ENCODE results near the gene PRPF39.
A peak's percentile ranks its signal among the peaks of the same experiment; 100 is the strongest.

Gene PRPF39

DNA sequence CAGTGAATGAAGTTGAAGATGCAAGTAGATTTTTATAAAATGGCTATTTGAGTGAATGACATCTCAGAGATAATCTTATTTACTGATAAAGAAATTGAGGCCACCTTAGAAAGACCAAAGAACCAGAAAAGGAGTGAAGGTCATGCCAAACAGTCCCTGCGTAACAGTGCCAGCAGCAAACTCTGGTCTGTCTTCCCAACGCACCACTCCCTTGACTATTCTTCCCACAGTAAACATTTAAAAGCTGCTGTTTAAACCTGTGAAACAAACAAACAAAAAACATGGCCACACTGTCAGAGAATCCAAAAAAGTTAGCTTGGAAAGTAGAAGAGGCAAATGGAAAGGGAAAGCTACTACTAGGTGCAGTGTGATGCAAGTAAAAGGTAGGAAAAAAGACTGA, 1.5 kb upstream of the PRPF39 start:
- no peak for DNase-seq (ENCODE audit: low read depth)

DNA sequence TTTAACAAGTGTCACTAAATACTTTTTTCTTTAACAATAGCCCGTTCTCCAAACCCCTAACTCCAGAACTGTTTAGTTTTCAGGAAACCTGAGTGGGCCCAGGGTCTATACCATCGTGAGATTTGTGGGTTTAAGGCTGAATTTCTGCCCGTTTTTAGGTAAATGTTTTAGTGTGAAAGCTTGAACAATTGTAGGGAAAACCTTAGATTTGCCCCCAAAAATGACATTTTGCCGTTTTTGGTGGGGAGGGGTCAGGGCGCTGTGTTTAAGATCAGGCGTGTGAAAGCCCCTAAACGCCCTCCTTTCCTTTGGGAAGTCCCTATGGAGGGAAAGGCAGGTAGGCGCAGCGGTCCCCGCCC, 320 bp upstream of the PRPF39 start:
- DNase-seq (ENCODE audit: low read depth), result no peak

GRCh38 chr14:45084946-45085346, 1.0 kb downstream of the PRPF39 start:
- DNase-seq (ENCODE audit: low read depth), result peak; percentile 44

DNA sequence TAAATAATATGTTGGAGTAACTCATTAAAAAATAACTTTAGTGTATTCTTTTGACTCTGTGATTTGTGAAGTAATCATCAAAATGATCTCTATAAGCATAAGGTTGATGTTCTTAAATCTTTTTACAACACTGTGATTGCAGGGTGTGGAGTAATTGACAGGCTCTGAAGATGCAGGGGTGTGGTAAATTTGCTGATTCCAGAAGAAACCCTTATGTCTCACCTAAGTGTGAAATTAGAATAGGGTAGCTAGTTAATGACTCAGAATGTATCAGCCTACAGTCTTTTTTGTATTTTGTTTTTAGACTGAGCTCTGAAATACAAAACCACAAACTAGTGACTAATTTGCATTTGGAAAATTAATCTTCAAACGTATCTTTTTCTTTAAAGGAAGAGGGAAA, 5.9 kb downstream of the PRPF39 start:
- no peak for DNase-seq (ENCODE audit: low read depth)

DNA sequence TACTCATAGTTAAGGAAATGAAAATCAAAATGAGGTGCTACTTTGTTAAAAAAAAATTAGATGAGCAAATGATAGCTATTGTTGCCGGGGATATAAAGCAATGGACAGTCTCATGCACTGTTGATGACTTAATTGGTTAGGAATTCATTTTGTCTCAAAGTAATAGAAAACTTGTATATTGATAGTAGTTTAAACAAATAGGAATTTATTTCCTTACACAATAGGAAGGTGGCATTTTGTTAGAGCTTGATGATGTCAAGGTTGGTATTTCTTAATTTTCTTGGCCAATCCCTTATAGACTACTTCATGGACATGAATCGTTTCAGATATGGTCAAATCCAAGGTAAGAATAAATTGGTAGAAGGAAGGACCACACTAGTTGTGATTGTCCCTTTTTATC, 7.8 kb downstream of the PRPF39 start:
- peak; percentile 42 for DNase-seq (ENCODE audit: low read depth)

DNA sequence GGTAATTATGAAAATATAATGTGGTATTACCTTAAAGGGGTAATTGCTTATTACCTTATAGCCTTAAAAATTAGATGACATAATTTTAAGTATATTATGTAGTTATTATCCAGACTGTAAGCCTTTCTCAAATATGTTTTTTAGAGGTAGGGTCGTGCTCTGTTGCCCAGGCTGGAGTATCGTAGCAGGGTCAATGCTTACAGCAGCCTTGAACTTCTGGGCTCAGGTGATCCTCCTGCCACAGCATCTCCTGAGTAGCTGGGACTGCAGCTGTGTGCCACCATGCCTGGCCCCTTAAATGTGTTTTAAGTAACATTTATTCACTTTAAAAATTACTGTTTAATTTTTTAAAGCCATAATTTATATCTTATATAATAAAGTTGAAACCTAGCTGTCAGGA, 10.4 kb downstream of the PRPF39 start:
- no peak for DNase-seq (ENCODE audit: low read depth)

DNA sequence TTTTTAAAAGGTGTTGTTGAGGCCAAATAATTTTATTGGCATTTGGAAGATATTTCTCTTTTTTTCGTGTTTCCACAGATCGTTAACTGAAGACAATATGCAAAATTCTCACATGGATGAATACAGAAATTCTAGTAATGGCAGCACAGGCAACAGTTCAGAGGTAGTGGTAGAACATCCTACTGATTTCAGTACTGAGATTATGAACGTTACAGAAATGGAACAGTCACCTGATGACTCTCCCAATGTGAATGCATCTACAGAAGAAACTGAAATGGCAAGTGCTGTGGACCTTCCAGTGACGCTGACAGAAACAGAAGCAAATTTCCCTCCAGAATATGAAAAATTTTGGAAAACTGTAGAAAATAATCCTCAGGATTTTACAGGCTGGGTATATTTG, 11.2 kb downstream of the PRPF39 start:
- DNase-seq (ENCODE audit: low read depth), result no peak

DNA sequence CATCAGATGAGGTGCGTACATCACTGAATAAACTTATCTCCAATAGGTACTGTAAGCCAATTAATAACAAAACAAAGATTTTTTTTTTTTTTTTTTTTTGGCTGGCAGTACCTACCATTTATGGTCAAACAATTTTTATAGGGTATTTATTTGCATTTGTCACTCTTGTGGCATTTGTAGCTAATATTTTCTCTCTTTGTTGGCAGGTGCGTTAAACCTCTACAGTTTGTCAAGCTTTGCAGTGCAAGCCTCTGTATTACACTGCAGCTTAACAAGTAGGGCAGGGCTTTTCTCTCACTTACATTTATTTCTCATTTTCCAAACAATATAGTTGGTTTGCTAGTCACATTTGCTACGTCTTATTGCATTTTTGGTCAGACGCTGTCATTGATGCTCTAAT, 12.3 kb downstream of the PRPF39 start:
- DNase-seq (ENCODE audit: low read depth), result no peak

GRCh38 chr14:45103806-45104205, 19.9 kb downstream of the PRPF39 start:
- no peak for DNase-seq (ENCODE audit: low read depth)

DNA sequence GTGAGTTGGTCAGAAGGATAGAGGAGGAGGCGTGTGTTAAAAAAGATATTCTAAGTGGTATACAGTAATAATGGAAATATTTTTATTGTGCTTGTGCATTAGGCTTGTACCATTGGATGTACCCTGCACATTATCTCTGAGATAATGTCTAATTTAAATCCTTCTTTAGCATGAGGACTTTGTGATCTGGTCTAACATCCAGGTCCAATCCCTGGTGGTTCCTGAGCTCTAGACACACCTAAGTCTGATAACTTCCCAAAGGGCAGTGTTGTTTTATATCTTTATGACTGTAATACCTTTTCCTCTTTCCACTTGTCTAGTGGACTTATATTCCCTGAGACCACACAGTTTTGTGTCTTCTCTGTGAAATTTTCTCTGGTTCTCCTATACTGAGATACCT, 20.6 kb downstream of the PRPF39 start:
- no peak for DNase-seq (ENCODE audit: low read depth)

DNA sequence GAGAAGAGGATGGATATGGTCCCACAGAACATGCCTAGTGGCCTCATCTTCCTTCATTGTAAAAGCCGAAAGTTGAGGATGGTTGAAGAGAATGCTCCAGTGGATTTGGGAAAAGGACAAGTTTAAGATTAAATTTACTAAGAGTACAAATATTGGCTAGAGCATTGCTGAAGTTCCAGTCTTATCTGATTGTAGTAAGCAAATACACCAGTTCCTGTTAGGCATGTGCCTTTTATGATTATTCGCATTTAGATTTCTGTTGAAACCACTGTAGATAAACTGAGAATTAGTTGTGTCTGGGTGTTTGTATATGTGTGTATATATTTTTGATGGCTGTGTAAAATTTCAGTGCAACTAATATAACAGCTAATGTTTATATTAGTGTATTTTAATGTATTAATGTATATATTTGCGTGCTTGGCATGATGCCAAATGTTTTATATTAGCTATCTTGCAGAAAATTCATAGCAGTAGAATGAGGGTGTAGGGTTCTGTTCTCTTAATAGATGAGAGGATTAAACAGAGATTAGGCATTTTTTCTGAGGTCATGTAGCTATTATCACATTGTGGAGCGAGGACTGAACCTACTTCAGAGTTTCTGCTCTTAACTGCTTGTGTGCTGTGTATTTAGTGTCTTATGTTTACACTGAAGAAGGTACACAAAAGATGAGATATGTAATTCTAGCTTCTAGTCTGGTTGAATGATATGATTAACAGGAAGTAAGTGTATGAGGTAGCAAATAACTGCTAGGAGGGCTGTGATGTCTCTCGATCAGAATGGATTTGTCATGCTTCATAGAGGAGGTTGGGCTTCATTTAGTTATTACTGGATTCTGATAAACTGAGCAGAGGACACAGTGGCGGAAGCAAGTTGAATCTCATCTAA, 29.2 kb downstream of the PRPF39 start:
- no peak for DNase-seq (ENCODE audit: low read depth)

- DNase-seq (ENCODE audit: low read depth), result no peak
Measured at GRCh38 chr14:45114327-45114726, 30.4 kb downstream of the PRPF39 start.

- no peak for DNase-seq (ENCODE audit: low read depth)
Measured at GRCh38 chr14:45118594-45118993, 34.7 kb downstream of the PRPF39 start.

- no peak for DNase-seq (ENCODE audit: low read depth)
Measured at GRCh38 chr14:45120096-45120495, 36.2 kb downstream of the PRPF39 start.

- DNase-seq (ENCODE audit: low read depth), result no peak
Measured at GRCh38 chr14:45123271-45123670, 39.4 kb downstream of the PRPF39 start.

DNA sequence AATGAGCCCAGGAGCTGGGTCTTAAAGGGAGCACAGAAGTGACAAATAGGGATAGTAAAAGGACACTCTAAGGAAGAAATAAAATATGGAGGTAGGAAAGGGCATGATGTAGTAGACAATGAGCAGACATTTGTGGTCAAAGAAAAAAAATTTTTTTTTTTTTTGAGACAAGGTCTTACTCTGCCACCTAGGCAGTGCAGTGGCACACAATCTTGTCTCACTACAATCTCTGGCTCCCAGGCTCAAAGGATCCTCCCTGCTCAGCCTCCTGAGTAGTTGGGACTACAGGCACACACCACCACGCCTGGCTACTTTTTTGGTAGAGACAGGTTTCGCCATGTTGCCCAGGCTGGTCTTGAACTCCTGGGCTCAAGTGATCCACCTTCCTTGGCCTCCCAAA, 41.8 kb downstream of the PRPF39 start:
- no peak for DNase-seq (ENCODE audit: low read depth)

- DNase-seq (ENCODE audit: low read depth), result no peak
Measured at GRCh38 chr14:45128963-45129629, 45.2 kb downstream of the PRPF39 start.

DNA sequence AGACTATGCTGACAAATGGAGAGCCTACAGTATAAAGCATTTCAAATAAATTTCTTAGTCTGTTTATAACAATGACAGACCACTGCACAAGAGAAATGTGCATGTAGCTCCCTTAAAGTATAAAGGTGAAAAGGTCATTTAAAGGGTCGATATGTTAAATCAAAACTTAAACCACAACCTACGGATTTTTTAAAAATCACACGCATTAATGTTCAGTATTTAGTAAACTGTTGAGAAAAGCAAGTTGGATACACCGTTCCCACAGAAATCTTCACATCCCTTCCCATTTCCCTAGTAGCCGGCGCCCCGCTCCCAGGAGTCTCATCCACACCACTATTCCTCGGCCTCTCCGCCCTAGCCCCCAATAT, 49.8 kb downstream of the PRPF39 start:
- DNase-seq (ENCODE audit: low read depth), result no peak

DNA sequence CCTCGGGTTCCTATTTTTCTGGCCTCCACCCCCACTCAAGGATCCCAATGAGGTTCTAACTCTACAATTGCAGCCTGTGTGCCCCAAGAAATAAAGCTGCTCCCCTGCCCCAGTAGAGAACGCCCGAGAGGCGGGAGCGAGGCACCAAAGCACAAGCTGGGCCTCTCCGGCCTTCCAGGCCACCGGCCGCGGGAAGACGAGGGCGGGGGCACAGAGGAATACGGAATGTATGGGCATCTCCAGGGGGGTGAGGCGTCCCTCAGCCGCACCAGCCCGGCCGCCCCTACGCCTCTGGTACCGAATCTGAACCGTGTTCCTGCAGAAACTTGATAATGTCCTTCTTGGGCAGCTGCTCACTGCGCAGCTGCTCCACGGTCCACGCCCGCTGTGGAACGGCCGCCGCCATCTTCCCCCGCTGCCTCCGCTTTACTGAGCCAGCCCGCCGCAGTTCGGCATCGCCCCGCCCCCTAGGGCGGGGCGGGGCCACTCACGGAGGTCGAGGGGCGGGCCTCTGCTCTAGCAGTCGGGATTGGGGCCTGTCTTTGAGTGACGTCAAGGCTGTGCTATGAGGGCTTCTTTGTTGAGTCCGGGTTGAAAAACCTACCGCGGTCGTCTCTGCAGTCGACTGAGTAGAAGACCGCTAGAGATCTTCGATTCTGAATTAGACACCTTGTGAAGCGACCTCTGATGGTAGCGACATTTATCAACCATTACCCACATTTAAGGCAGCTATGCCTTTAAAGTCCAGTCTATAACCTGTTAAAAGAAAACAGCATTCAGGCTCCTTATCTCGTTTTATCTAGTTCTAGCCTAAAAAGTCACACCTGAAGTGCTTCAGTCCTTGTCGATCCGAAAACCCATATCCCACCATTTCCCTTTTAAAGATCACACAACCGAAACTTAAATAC, 50.4 kb downstream of the PRPF39 start, which contains the start of gene FKBP3:
Gene FKBP3 (minus strand): TSS at position 431 of the 908 bp plus-strand sequence. CDS start 25 bp downstream, at position 406.
- DNase-seq (ENCODE audit: low read depth), result peak; percentile 99

GRCh38 chr14:45135156-45135555, 51.2 kb downstream of the PRPF39 start:
- DNase-seq (ENCODE audit: low read depth), result peak; percentile 22

DNA sequence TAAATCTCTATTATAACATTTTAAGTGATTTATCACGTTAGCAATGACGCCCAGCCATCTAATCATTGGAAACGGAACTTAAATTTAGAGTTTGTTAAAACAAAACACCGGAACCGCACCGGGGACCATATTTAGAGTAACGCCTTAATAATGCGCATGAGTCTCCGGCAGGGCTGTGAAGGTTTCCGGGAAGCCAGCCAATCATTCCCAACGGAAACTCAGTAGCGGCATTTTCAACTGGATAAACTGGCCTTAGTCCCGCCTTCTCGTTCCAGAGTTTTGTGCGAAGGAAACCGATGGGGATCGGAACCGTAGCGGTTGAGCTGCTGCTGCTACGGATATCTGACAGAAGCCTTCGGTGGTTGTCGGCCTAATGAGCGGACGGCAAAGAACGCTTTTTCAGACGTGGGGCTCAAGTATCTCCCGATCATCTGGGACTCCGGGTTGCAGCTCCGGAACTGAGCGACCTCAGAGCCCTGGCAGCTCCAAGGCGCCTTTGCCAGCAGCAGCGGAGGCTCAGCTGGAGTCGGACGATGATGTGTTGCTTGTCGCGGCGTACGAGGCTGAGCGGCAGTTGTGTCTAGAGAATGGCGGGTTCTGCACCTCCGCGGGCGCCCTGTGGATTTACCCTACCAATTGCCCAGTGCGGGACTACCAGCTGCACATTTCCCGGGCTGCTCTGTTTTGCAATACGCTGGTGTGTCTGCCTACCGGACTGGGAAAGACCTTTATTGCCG, 51.9 kb downstream of the PRPF39 start, which contains the start of gene FANCM:
Gene FANCM (plus strand): TSS at position 272 of the 737 bp plus-strand sequence. CDS start 102 bp downstream, at position 374.
- peak; percentile 97 for DNase-seq (ENCODE audit: low read depth)

- DNase-seq (ENCODE audit: low read depth), result no peak
Measured at GRCh38 chr14:45136399-45136798, 52.5 kb downstream of the PRPF39 start.
